ENCODE data around the gene SNCAIP. TPM values are rescaled to one million over a fixed set of nuclear protein-coding genes. Genes with fewer than 3 reads are reported as not detected.

The SNCAIP gene
- total RNA-seq, 1 experiment from 2014 or later: 3.0 TPM

GRCh38 chr5:122362361-122362760 is 50.3 kb downstream of the SNCAIP start:
- no peak overlapping the region for H3K4me2 ChIP-seq (ENCODE audit: insufficient read depth, insufficient read length, low read length)
- H3K27ac ChIP-seq (ENCODE audit: insufficient read length, low read depth, low read length): no peak overlapping the region
- no peak overlapping the region for H2BK5ac ChIP-seq (ENCODE audit: insufficient read length, low read length)
- H3K4me1 ChIP-seq (ENCODE audit: insufficient read depth, low read length): no peaks in the 10 kb centered on the region
- H3K18ac ChIP-seq (ENCODE audit: insufficient read length, low read depth, low read length): no peak overlapping the region
- H3K79me2 ChIP-seq (ENCODE audit: insufficient read depth, low read length): no peaks in the 10 kb centered on the region
- no peak for DNase-seq
- H2AK5ac ChIP-seq (ENCODE audit: insufficient read length, low read length): no peak overlapping the region
- no peak overlapping the region for H3T11ph ChIP-seq (ENCODE audit: low read length)
- H3K4me3 Mint-ChIP-seq: no peak overlapping the region
- no peak overlapping the region for H3K56ac ChIP-seq (ENCODE audit: insufficient read length, low read depth, low read length)
- peaks cover 2% of the 10 kb centered on the region; the same call in 1 of the 2 replicates for H3K27me3 Mint-ChIP-seq (ENCODE audit: low read depth)
- peaks cover 15 to 21% of the 10 kb centered on the region in 2 experiments for H3K4me1 Mint-ChIP-seq
- H3K27ac Mint-ChIP-seq: no peak overlapping the region
- no peaks in the 10 kb centered on the region for H3K36me3 Mint-ChIP-seq (ENCODE audit: insufficient read depth in 1 of 3, low read depth in 3 of 3)
- H4K20me1 ChIP-seq (ENCODE audit: control insufficient read depth, insufficient read depth, insufficient read length): no peaks in the 10 kb centered on the region
- no peak for TF ChIP-seq CTCF (conservative IDR thresholded peaks at IDR 0.05)
- H3K23ac ChIP-seq (ENCODE audit: insufficient read length, low read depth, low read length): no peak overlapping the region
- H2BK12ac ChIP-seq (ENCODE audit: insufficient read length, low read depth, low read length): no peak overlapping the region
- no peaks in the 10 kb centered on the region for H3K79me1 ChIP-seq (ENCODE audit: insufficient read depth, low read depth, low read length, poor library complexity, severe bottlenecking)
- H2AFZ ChIP-seq (ENCODE audit: low read length): no peak overlapping the region
- no peaks in the 10 kb centered on the region for H3K23me2 ChIP-seq (ENCODE audit: insufficient read length, low read depth, low read length, poor library complexity, severe bottlenecking)
- no peak overlapping the region for H3K4ac ChIP-seq (ENCODE audit: low read depth, low read length)
- H4K8ac ChIP-seq (replicated peaks; ENCODE audit: insufficient read length, low read depth, low read length): no peak overlapping the region
- no peaks in the 10 kb centered on the region for H3K9me3 ChIP-seq (ENCODE audit: control insufficient read depth, low read depth, low read length)
- H3K9ac ChIP-seq (ENCODE audit: extremely low read depth, insufficient read length, low read length): no peak overlapping the region
- no CpG with 5 or more reads among the region's 4 CpGs for WGBS (ENCODE audit: extremely low coverage, insufficient read length, low lambda C conversion rate)
- H3K9me3 Mint-ChIP-seq: no peaks in the 10 kb centered on the region
- H2BK120ac ChIP-seq (ENCODE audit: low read depth, low read length, poor library complexity, severe bottlenecking): no peak overlapping the region
- H3K14ac ChIP-seq (ENCODE audit: insufficient read depth, low read length): no peak overlapping the region
- H4K91ac ChIP-seq (ENCODE audit: insufficient read length, low read depth, low read length): no peak overlapping the region
- H2BK15ac ChIP-seq (ENCODE audit: low read depth, low read length): no peak overlapping the region
- H3K27me3 ChIP-seq (ENCODE audit: insufficient read depth, low read length): no peaks in the 10 kb centered on the region
- no peak overlapping the region for H2BK20ac ChIP-seq (ENCODE audit: low read depth, low read length, poor library complexity, severe bottlenecking)
- H4K5ac ChIP-seq (ENCODE audit: insufficient read length, low read depth, low read length): no peak overlapping the region
